Measurements from ENCODE around the gene DSE. TPM values are rescaled to one million over a fixed set of nuclear protein-coding genes. Genes with fewer than 3 reads are reported as not detected.

Gene DSE
- polyA plus RNA-seq, 3 donors, result 14.6 to 36.5 (median 28.4) TPM

- TF ChIP-seq CTCF (IDR thresholded peaks at IDR 0.05), result no peak
- Mint-ChIP-seq H3K9me3 (peaks cover 0 to 4% (median 0%) of the 10 kb centered on the region in 7 donors), H3K27me3 (ENCODE audit: low read depth in 3 of 3) (peaks cover 0 to 1% (median 0%) of the 10 kb centered on the region in 3 donors), H3K4me3 (peak overlapping the region in 1 of 2 donors; percentile 2), H3K27ac (peak overlapping the region; percentile 57 to 89 (median 84)), H3K4me1 (peaks cover 18% of the 10 kb centered on the region), H3K36me3 (no peaks in the 10 kb centered on the region)
- Histone ChIP-seq H3K27me3 (ENCODE audit: control insufficient read depth in 2 of 2, insufficient read depth in 2 of 2, low read length in 2 of 2) (no peaks in the 10 kb centered on the region), H2AFZ (ENCODE audit: insufficient read depth, low read depth, low read length, poor library complexity, severe bottlenecking) (peak overlapping the region; percentile 18), H3K4me1 (ENCODE audit: control insufficient read depth in 1 of 2, insufficient read depth in 2 of 2, low read length in 2 of 2) (peaks cover 10 to 17% of the 10 kb centered on the region in 2 donors), H3K9ac (ENCODE audit: insufficient read depth, low read length, poor library complexity, severe bottlenecking) (no peak overlapping the region), H3K9me3 (replicated peaks in 1 of 2; ENCODE audit: control insufficient read depth in 1 of 2, insufficient read depth in 1 of 2, low read length in 2 of 2) (no peaks in the 10 kb centered on the region), H3K4me3 (replicated peaks in 1 of 3; ENCODE audit: low read depth in 2 of 3, low read length in 3 of 3) (peak overlapping the region in 1 of 3 experiments; percentile 11), H3K27ac (ENCODE audit: low read depth in 1 of 2, low read length in 2 of 2) (peak overlapping the region in 1 of 2 donors; percentile 30), H3K79me2 (ENCODE audit: insufficient read depth, low read length) (no peaks in the 10 kb centered on the region), H4K20me1 (ENCODE audit: insufficient read depth, low read length) (no peaks in the 10 kb centered on the region), H3K4me2 (replicated peaks; ENCODE audit: extremely low read depth, low read length, poor library complexity, severe bottlenecking) (peak overlapping the region; percentile 36), H3K36me3 (replicated peaks in 1 of 2; ENCODE audit: control insufficient read depth in 1 of 2, insufficient read depth in 2 of 2, low read length in 2 of 2) (no peaks in the 10 kb centered on the region)
- no CpG with 5 or more reads among the region's 3 CpGs for WGBS (ENCODE audit: insufficient coverage)
- DNase-seq, result peak in 2 of 3 donors; percentile 19 to 39
- intact Hi-C loops (cut with micrococcal nuclease), result no loop called here
Measured at GRCh38 chr6:116352515-116353471, 18.0 kb upstream of the DSE start.

GRCh38 chr6:116354236-116354635 is 16.5 kb upstream of the DSE start:
- Mint-ChIP-seq H3K4me1 (peaks cover 19% of the 10 kb centered on the region), H3K4me3 (no peak overlapping the region), H3K9me3 (no peaks in the 10 kb centered on the region), H3K27me3 (ENCODE audit: low read depth in 3 of 3) (no peaks in the 10 kb centered on the region), H3K36me3 (no peaks in the 10 kb centered on the region), H3K27ac (no peak overlapping the region)
- no peak for DNase-seq
- Histone ChIP-seq H3K9me3 (replicated peaks in 1 of 2; ENCODE audit: control insufficient read depth in 1 of 2, insufficient read depth in 1 of 2, low read length in 2 of 2) (no peaks in the 10 kb centered on the region), H3K27ac (ENCODE audit: low read depth in 1 of 2, low read length in 2 of 2) (no peak overlapping the region), H3K79me2 (ENCODE audit: insufficient read depth, low read length) (no peaks in the 10 kb centered on the region), H3K36me3 (replicated peaks in 1 of 2; ENCODE audit: control insufficient read depth in 1 of 2, insufficient read depth in 2 of 2, low read length in 2 of 2) (no peaks in the 10 kb centered on the region), H3K9ac (ENCODE audit: insufficient read depth, low read length, poor library complexity, severe bottlenecking) (no peak overlapping the region), H3K4me2 (replicated peaks; ENCODE audit: extremely low read depth, low read length, poor library complexity, severe bottlenecking) (no peak overlapping the region), H3K4me3 (replicated peaks in 1 of 3; ENCODE audit: low read depth in 2 of 3, low read length in 3 of 3) (no peak overlapping the region), H3K4me1 (ENCODE audit: control insufficient read depth in 1 of 2, insufficient read depth in 2 of 2, low read length in 2 of 2) (peaks cover 10 to 24% of the 10 kb centered on the region in 2 donors), H2AFZ (ENCODE audit: insufficient read depth, low read depth, low read length, poor library complexity, severe bottlenecking) (no peak overlapping the region), H4K20me1 (ENCODE audit: insufficient read depth, low read length) (no peaks in the 10 kb centered on the region), H3K27me3 (ENCODE audit: control insufficient read depth in 2 of 2, insufficient read depth in 2 of 2, low read length in 2 of 2) (no peaks in the 10 kb centered on the region)
- TF ChIP-seq CTCF (IDR thresholded peaks at IDR 0.05), result no peak
- no CpG with 5 or more reads among the region's 1 CpG for WGBS (ENCODE audit: insufficient coverage)
- intact Hi-C loops (cut with micrococcal nuclease), result no loop called here
